B cell (primary cell): ENCODE measurements around the gene CFAP54. TPM values are rescaled to one million over a fixed set of nuclear protein-coding genes. Genes with fewer than 3 reads are reported as not detected.

Experiments
- ATAC-seq: fragments of 200-7000 bp; cut with Tn5 transposase; one replicate; pipeline ENCODE4 v1.10.0; 2021; ENCODE audit warnings: low read depth, mild to moderate bottlenecking, moderate number of reproducible peaks, moderate library complexity
- CTCF ChIA-PET: fragments of 350-600 bp; sonication (Branson Sonifier 250); formaldehyde crosslinking; loops from one replicate; lab custom pipeline; 2021; ENCODE audit warnings: antibody characterized with exemption, inconsistent platforms; lab: Charles Lee
- POLR2A ChIA-PET: fragments of 350-600 bp; sonication (Branson Sonifier 250); formaldehyde crosslinking; loops from one replicate; lab custom pipeline; 2021; ENCODE audit warnings: antibody characterized with exemption; lab: Charles Lee
- DNase-seq: peaks from one replicate; pipeline ENCODE4 v3.0.0; 2013
- H2AFZ ChIP-seq: 2 replicates; pipeline ENCODE4 v1.6.1; 2012; ENCODE audit warnings: mild to moderate bottlenecking, low read depth, low read length; ENCODE audit not compliant: insufficient read depth, poor library complexity, severe bottlenecking
- H3K27ac ChIP-seq, 2 donors: 1 replicate in 1 of 2; 2 replicates in 1 of 2; pipeline ENCODE4 v1.5.1; 2012 to 2013; ENCODE audit warnings: low read length in 2 of 2, mild to moderate bottlenecking in 2 of 2, moderate library complexity in 1 of 2
- H3K27me3 ChIP-seq, 4 experiments: fragments of 200-600 bp in 1 of 4; sonication (generic) in 1 of 4; replicated peaks in 1 of 4; 1 replicate in 2 of 4; 2 replicates in 2 of 4; pipeline versions ENCODE4 v1.6.1 to v1.7.0; 2013 to 2016; ENCODE audit warnings: low read length in 3 of 4, mild to moderate bottlenecking in 2 of 4, mixed read lengths in 1 of 4, moderate library complexity in 1 of 4; ENCODE audit not compliant: insufficient read depth in 4 of 4, control insufficient read depth in 3 of 4; ENCODE audit errors: control extremely low read depth in 1 of 4
- H3K36me3 ChIP-seq, 2 experiments: replicated peaks in 1 of 2; 1 replicate in 1 of 2; 2 replicates in 1 of 2; pipeline versions ENCODE4 v1.6.1 to v1.7.1; 2013; ENCODE audit warnings: low read length in 1 of 2; ENCODE audit not compliant: insufficient read depth in 2 of 2, control insufficient read depth in 1 of 2; ENCODE audit errors: control extremely low read depth in 1 of 2, extremely low read depth in 1 of 2
- H3K4me1 ChIP-seq, 2 donors: fragments of 200-600 bp in 1 of 2; sonication (generic) in 1 of 2; 1 replicate in 1 of 2; 2 replicates in 1 of 2; pipeline versions ENCODE4 v1.5.1 to v1.6.1; 2013 to 2017; ENCODE audit warnings: low read length in 2 of 2; ENCODE audit not compliant: control insufficient read depth in 2 of 2, insufficient read depth in 2 of 2
- H3K4me2 ChIP-seq: replicated peaks from 2 replicates; pipeline ENCODE3; 2012; ENCODE audit warnings: mild to moderate bottlenecking, low read depth, low read length; ENCODE audit not compliant: poor library complexity, severe bottlenecking
- H3K4me3 ChIP-seq, 5 experiments: fragments of 200-600 bp in 1 of 5; sonication (generic) in 1 of 5; 1 replicate in 3 of 5; 2 replicates in 2 of 5; pipeline versions ENCODE4 v1.5.1 to v1.7.0; 2011 to 2016; ENCODE audit warnings: low read length in 4 of 5, mild to moderate bottlenecking in 4 of 5, low read depth in 2 of 5, control low read depth in 1 of 5, moderate library complexity in 1 of 5; ENCODE audit not compliant: insufficient read depth in 1 of 5; ENCODE audit errors: control extremely low read depth in 1 of 5, extremely low read depth in 1 of 5
- H3K79me2 ChIP-seq: fragments of 200-600 bp; sonication (generic); one replicate; pipeline ENCODE4 v1.6.0; 2016; ENCODE audit warnings: low read length; ENCODE audit not compliant: control insufficient read depth, insufficient read depth
- H3K9ac ChIP-seq: fragments of 200-600 bp; sonication (generic); 2 replicates; pipeline ENCODE4 v1.6.1; 2017; ENCODE audit warnings: mild to moderate bottlenecking, low read length, moderate library complexity
- H3K9me3 ChIP-seq, 3 donors: one replicate each; pipeline versions ENCODE4 v1.6.1 to v1.7.1; 2013; ENCODE audit warnings: low read length in 2 of 3; ENCODE audit not compliant: control insufficient read depth in 2 of 3, insufficient read depth in 1 of 3; ENCODE audit errors: control extremely low read depth in 1 of 3
- H4K20me1 ChIP-seq: 2 replicates; pipeline ENCODE4 v1.6.0; 2012; ENCODE audit warnings: mild to moderate bottlenecking, low read length; ENCODE audit not compliant: insufficient read depth, control insufficient read depth, poor library complexity, severe bottlenecking
- H3K27ac Mint-ChIP-seq: one replicate; pipeline ENCODE4 v1.8.0; 2021; ENCODE audit warnings: mixed read lengths
- H3K27me3 Mint-ChIP-seq: one replicate; pipeline ENCODE4 v1.8.0; 2021; ENCODE audit warnings: mixed read lengths
- H3K4me1 Mint-ChIP-seq: one replicate; pipeline ENCODE4 v1.8.0; 2021; ENCODE audit warnings: mixed read lengths
- H3K4me3 Mint-ChIP-seq: one replicate; pipeline ENCODE4 v1.8.0; 2021; ENCODE audit warnings: mixed read lengths
- H3K9me3 Mint-ChIP-seq: one replicate; pipeline ENCODE4 v1.8.0; 2022; ENCODE audit warnings: mixed read lengths; ENCODE audit not compliant: insufficient read depth
- CTCF ChIP-seq: fragments of 200-600 bp; IDR thresholded peaks from one replicate; pipeline ENCODE4 v1.8.0; 2022; ENCODE audit warnings: antibody characterized with exemption, mild to moderate bottlenecking
- EZH2 ChIP-seq: IDR thresholded peaks from 2 replicates; pipeline ENCODE4 v1.6.1; 2012; ENCODE audit warnings: borderline replicate concordance, low read depth, mild to moderate bottlenecking, moderate library complexity, low read length; ENCODE audit not compliant: insufficient read depth, poor library complexity, severe bottlenecking
- WGBS: methylation state at CpG from one replicate; pipeline ENCODE4 v1.1.5; 2013; ENCODE audit warnings: missing lambda C conversion rate; ENCODE audit not compliant: insufficient coverage; 5-methylcytosine and 5-hydroxymethylcytosine counted together
- intact Hi-C: fragments of 100-400 bp; cut with micrococcal nuclease; formaldehyde crosslinking; loops from one replicate; pipeline ENCODE4 v1.10.0; 2022
- polyA plus RNA-seq: library from polyadenylated mRNA; depleted of rRNA; stranded (reverse); fragments of >200 nt; gene quantifications from 2 replicates; pipeline ENCODE4 v1.2.3, GENCODE V29; 2012
- total RNA-seq, 2 donors: library from RNA; stranded (reverse); fragments of 120-200 nt in 1 of 2; gene quantifications; 1 replicate in 1 of 2; 2 replicates in 1 of 2; pipeline versions ENCODE4 v1.2.3 to v1.2.4, GENCODE V29; 2013 to 2022

Gene CFAP54
- total and polyA plus RNA-seq, 2 donors (not counting 1 experiment from before 2014, with no cell fraction given), result 0.12 to 0.76 TPM

- no CpG with 5 or more reads among the region's 2 CpGs for WGBS
- H2AFZ ChIP-seq, result no peak overlapping the region
- Mint-ChIP-seq H3K4me3 (no peak overlapping the region), H3K27ac (peak overlapping the region; percentile 24), H3K9me3 (no peaks in the 10 kb centered on the region), H3K27me3 (peaks cover 4% of the 10 kb centered on the region), H3K4me1 (peaks cover 6% of the 10 kb centered on the region)
- no peak overlapping the region for H3K9ac ChIP-seq
- H3K4me1 ChIP-seq, result peaks cover 0 to 4% of the 10 kb centered on the region in 2 donors
- no peak overlapping the region for H3K4me3 ChIP-seq
- no peak for ATAC-seq
- no peak for DNase-seq
- H3K36me3 ChIP-seq, result no peaks in the 10 kb centered on the region
- H3K9me3 ChIP-seq, result no peaks in the 10 kb centered on the region
- H3K27ac ChIP-seq, result no peak overlapping the region
- H4K20me1 ChIP-seq, result no peaks in the 10 kb centered on the region
- no peak overlapping the region for H3K4me2 ChIP-seq
- H3K27me3 ChIP-seq, result no peaks in the 10 kb centered on the region
- CTCF ChIA-PET, result interaction anchor here (0.6 kb wide), 1 partner anchor 779 kb away, joined by 3 read pairs; no protein-coding TSS in a partner anchor
- H3K79me2 ChIP-seq, result no peaks in the 10 kb centered on the region
- no peak for TF ChIP-seq EZH2
- TF ChIP-seq CTCF, result no peak
- POLR2A ChIA-PET, result no interaction called here
- intact Hi-C loops, result no loop called here
Measured at GRCh38 chr12:96483116-96483515, 6.3 kb upstream of the CFAP54 start.

GRCh38 chr12:96486751-96487613 is 2.4 kb upstream of the CFAP54 start:
- Histone ChIP-seq H2AFZ (no peak overlapping the region), H3K4me1 (peaks cover 8 to 10% of the 10 kb centered on the region in 2 donors), H4K20me1 (no peaks in the 10 kb centered on the region), H3K4me3 (no peak overlapping the region), H3K27me3 (peaks cover 0 to 6% (median 3%) of the 10 kb centered on the region in 4 experiments), H3K9me3 (peaks cover 0 to 3% (median 0%) of the 10 kb centered on the region in 3 donors), H3K27ac (no peak overlapping the region), H3K4me2 (no peak overlapping the region), H3K9ac (no peak overlapping the region), H3K79me2 (no peaks in the 10 kb centered on the region), H3K36me3 (no peaks in the 10 kb centered on the region)
- DNase-seq, result no peak
- no peaks in the 10 kb centered on the region for H3K9me3 Mint-ChIP-seq
- CTCF ChIA-PET, result interaction anchor here (0.7 to 6.6 kb wide), 4 partner anchors 28 to 568 kb away, joined by 3 to 55 read pairs (median 9); no protein-coding TSS in a partner anchor
- no peak for ATAC-seq
- intact Hi-C loops, result loop anchor here (5.0 kb wide), 4 partner anchors 40 to 630 kb away; partner anchors contain the start of genes LTA4H and SNRPF
- TF ChIP-seq EZH2 (no peak), CTCF (no peak)
- 99% methylated on average over 8 of the region's 12 CpGs for WGBS
- peaks cover 4% of the 10 kb centered on the region for H3K27me3 Mint-ChIP-seq
- no peak overlapping the region for H3K27ac Mint-ChIP-seq
- H3K4me3 Mint-ChIP-seq, result no peak overlapping the region
- H3K4me1 Mint-ChIP-seq, result peaks cover 13% of the 10 kb centered on the region
- POLR2A ChIA-PET, result interaction anchor here (0.6 kb wide), 1 partner anchor 19 kb away, joined by 3 read pairs; no protein-coding TSS in a partner anchor
